Gastroesophageal sphincter (tissue), 4 donors: Measurements from ENCODE around the gene ARL2BP. TPM values are rescaled to one million over a fixed set of nuclear protein-coding genes. Genes with fewer than 3 reads are reported as not detected.

ENCODE experiments used
- ATAC-seq: fragments of 150-250 bp; one replicate; pipeline ENCODE4 v1.9.1; 2016; ENCODE audit warnings: mild to moderate bottlenecking, moderate library complexity
- H3K27ac ChIP-seq, 4 donors: fragments of 200-600 bp; sonication (generic) in 3 of 4; 1 replicate in 3 of 4; 2 replicates in 1 of 4; pipeline ENCODE4 v1.5.1; 2016 to 2019
- H3K27me3 ChIP-seq: fragments of 200-600 bp; sonication (generic); one replicate; pipeline ENCODE4 v1.5.1; 2019
- H3K36me3 ChIP-seq, 2 donors: fragments of 200-600 bp; sonication (generic); one replicate each; pipeline ENCODE4 v1.5.1; 2019; ENCODE audit warnings: control low read depth in 1 of 2
- H3K4me1 ChIP-seq, 3 donors: fragments of 200-600 bp; sonication (generic); 1 replicate in 2 of 3; 2 replicates in 1 of 3; pipeline ENCODE4 v1.5.1; 2016 to 2019; ENCODE audit warnings: control low read depth in 2 of 3
- H3K4me3 ChIP-seq, 2 donors: fragments of 200-600 bp; sonication (generic); one replicate each; pipeline ENCODE4 v1.5.1; 2019; ENCODE audit warnings: mild to moderate bottlenecking in 1 of 2, moderate library complexity in 1 of 2
- H3K9me3 ChIP-seq, 3 donors: fragments of 200-600 bp; sonication (generic); one replicate each; pipeline ENCODE4 v1.5.1; 2017 to 2019; ENCODE audit warnings: control low read depth in 2 of 3
- CTCF ChIP-seq, 4 experiments: fragments of 200-600 bp in 2 of 4; fragments of 450-650 bp in 2 of 4; sonication (generic) in 1 of 4; IDR thresholded peaks; one replicate each; pipeline ENCODE4 v1.5.1; 2017 to 2019; ENCODE audit warnings: antibody characterized with exemption in 4 of 4, mild to moderate bottlenecking in 2 of 4, moderate library complexity in 2 of 4
- EP300 ChIP-seq: sonication (generic); formaldehyde crosslinking; IDR thresholded peaks from one replicate; pipeline ENCODE4 v1.6.1; 2017; ENCODE audit warnings: antibody characterized with exemption, mild to moderate bottlenecking
- POLR2A ChIP-seq, 2 donors: fragments of 450-650 bp; IDR thresholded peaks; one replicate each; pipeline ENCODE4 v1.6.1; 2017; ENCODE audit warnings: antibody characterized with exemption in 2 of 2, mild to moderate bottlenecking in 2 of 2, moderate library complexity in 1 of 2
- POLR2AphosphoS5 ChIP-seq: sonication (generic); formaldehyde crosslinking; IDR thresholded peaks from one replicate; pipeline ENCODE4 v1.6.1; 2017; ENCODE audit warnings: antibody characterized with exemption
- WGBS, 2 donors: methylation state at CpG; one replicate each; pipeline ENCODE4 v1.1.5; 2018; ENCODE audit warnings: low coverage in 1 of 2; 5-methylcytosine and 5-hydroxymethylcytosine counted together
- total RNA-seq, 4 donors: library from RNA; depleted of rRNA; stranded (reverse); fragments of >200 nt; gene quantifications; one replicate each; pipeline ENCODE4 v1.1.0, GENCODE V29; 2016

ARL2BP gene
- total RNA-seq, 4 donors from 2014 or later: 52.5 to 82.2 (median 75.8) TPM

GRCh38 chr16:57276596-57276995, 31.5 kb downstream of the ARL2BP start:
- Histone ChIP-seq H3K36me3 (no peaks in the 10 kb centered on the region), H3K4me3 (no peak overlapping the region), H3K27ac (no peak overlapping the region), H3K27me3 (no peaks in the 10 kb centered on the region), H3K9me3 (no peaks in the 10 kb centered on the region), H3K4me1 (peaks cover 0 to 7% (median 0%) of the 10 kb centered on the region in 3 donors)
- no peak for TF ChIP-seq POLR2AphosphoS5
- TF ChIP-seq POLR2A (IDR thresholded peaks at IDR 0.05): no peak
- no peak for TF ChIP-seq EP300
- TF ChIP-seq CTCF (IDR thresholded peaks at IDR 0.05): no peak
- 54 to 81% methylated on average over 2 to 5 of the region's 5 CpGs for WGBS, 2 donors
- ATAC-seq: peak; percentile 73

- peaks cover 3% of the 10 kb centered on the region for H3K27me3 ChIP-seq
- H3K4me3 ChIP-seq: no peak overlapping the region
- peaks cover 0 to 7% (median 0%) of the 10 kb centered on the region in 3 donors for H3K4me1 ChIP-seq
- no peaks in the 10 kb centered on the region for H3K9me3 ChIP-seq
- H3K27ac ChIP-seq: no peak overlapping the region
- 43 to 93% methylated on average over 1 of the region's 1 CpG for WGBS, 2 donors
- ATAC-seq: no peak
- no peaks in the 10 kb centered on the region for H3K36me3 ChIP-seq
- TF ChIP-seq EP300 (no peak), POLR2A (IDR thresholded peaks at IDR 0.05) (no peak), CTCF (IDR thresholded peaks at IDR 0.05) (no peak), POLR2AphosphoS5 (no peak)
These were observed 32.5 kb downstream of the ARL2BP start for GRCh38 chr16:57277586-57277985.

- TF ChIP-seq POLR2A (IDR thresholded peaks at IDR 0.05) (no peak), EP300 (no peak), CTCF (IDR thresholded peaks at IDR 0.05) (no peak), POLR2AphosphoS5 (no peak)
- H3K4me3 ChIP-seq: no peak overlapping the region
- 100% methylated on average over 1 of the region's 4 CpGs; no CpG with 5 or more reads in 1 of the 2 donors for WGBS, 2 donors
- H3K27ac ChIP-seq: no peak overlapping the region
- no peaks in the 10 kb centered on the region for H3K36me3 ChIP-seq
- H3K9me3 ChIP-seq: no peaks in the 10 kb centered on the region
- ATAC-seq: no peak
- peaks cover 0 to 7% (median 0%) of the 10 kb centered on the region in 3 donors for H3K4me1 ChIP-seq
- peaks cover 12% of the 10 kb centered on the region for H3K27me3 ChIP-seq
These were observed 33.4 kb downstream of the ARL2BP start for GRCh38 chr16:57278494-57278893.

- WGBS, 2 donors: 57 to 70% methylated on average over 5 to 7 of the region's 7 CpGs
- Histone ChIP-seq H3K4me1 (peaks cover 0 to 22% (median 3%) of the 10 kb centered on the region in 3 donors), H3K9me3 (no peaks in the 10 kb centered on the region), H3K27me3 (peaks cover 28% of the 10 kb centered on the region), H3K36me3 (no peaks in the 10 kb centered on the region), H3K27ac (no peak overlapping the region), H3K4me3 (no peak overlapping the region)
- TF ChIP-seq EP300 (no peak), POLR2AphosphoS5 (no peak), POLR2A (IDR thresholded peaks at IDR 0.05) (no peak), CTCF (IDR thresholded peaks at IDR 0.05) (no peak)
- no peak for ATAC-seq
These were observed 35.0 kb downstream of the ARL2BP start for GRCh38 chr16:57279780-57280638.

GRCh38 chr16:57281791-57282190, 36.7 kb downstream of the ARL2BP start:
- H3K27ac ChIP-seq: no peak overlapping the region
- no peaks in the 10 kb centered on the region for H3K36me3 ChIP-seq
- H3K9me3 ChIP-seq: no peaks in the 10 kb centered on the region
- no peak overlapping the region for H3K4me3 ChIP-seq
- 100% methylated on average over 1 to 3 of the region's 3 CpGs for WGBS, 2 donors
- H3K4me1 ChIP-seq: peaks cover 0 to 21% (median 3%) of the 10 kb centered on the region in 3 donors
- peaks cover 35% of the 10 kb centered on the region for H3K27me3 ChIP-seq
- no peak for ATAC-seq
- TF ChIP-seq POLR2AphosphoS5 (no peak), POLR2A (IDR thresholded peaks at IDR 0.05) (no peak), EP300 (no peak)
